Memory B cell (primary cell): ENCODE results near the gene OR2A42.
"Not testable (repeated sequence)": the region's sequence is repeated elsewhere in the genome, so short reads cannot be mapped to it uniquely, and the experiment has no call there.

ENCODE experiments used
- ATAC-seq: fragments of 150-1000 bp; cut with Tn5 transposase; 2 replicates; pipeline ENCODE4 v1.10.0; 2021; ENCODE audit warnings: low read depth, mild to moderate bottlenecking, moderate library complexity
- DNase-seq, 2 donors: peaks; one replicate each; pipeline ENCODE4 v3.0.0; 2022; ENCODE audit warnings: low spot score in 2 of 2
- H3K27ac Mint-ChIP-seq: one replicate; pipeline ENCODE4 v1.8.0; 2022; ENCODE audit warnings: mild to moderate bottlenecking, moderate library complexity, mixed read lengths
- H3K27me3 Mint-ChIP-seq: one replicate; pipeline ENCODE4 v1.8.0; 2022; ENCODE audit warnings: mixed read lengths
- H3K36me3 Mint-ChIP-seq: one replicate; pipeline ENCODE4 v1.8.0; 2022; ENCODE audit warnings: mild to moderate bottlenecking, mixed read lengths
- H3K4me1 Mint-ChIP-seq: one replicate; pipeline ENCODE4 v1.8.0; 2022; ENCODE audit warnings: mixed read lengths
- H3K4me3 Mint-ChIP-seq: one replicate; pipeline ENCODE4 v1.8.0; 2022; ENCODE audit warnings: mild to moderate bottlenecking, moderate library complexity, mixed read lengths
- H3K9me3 Mint-ChIP-seq: one replicate; pipeline ENCODE4 v1.8.0; 2022; ENCODE audit warnings: mixed read lengths

OR2A42 gene

DNA sequence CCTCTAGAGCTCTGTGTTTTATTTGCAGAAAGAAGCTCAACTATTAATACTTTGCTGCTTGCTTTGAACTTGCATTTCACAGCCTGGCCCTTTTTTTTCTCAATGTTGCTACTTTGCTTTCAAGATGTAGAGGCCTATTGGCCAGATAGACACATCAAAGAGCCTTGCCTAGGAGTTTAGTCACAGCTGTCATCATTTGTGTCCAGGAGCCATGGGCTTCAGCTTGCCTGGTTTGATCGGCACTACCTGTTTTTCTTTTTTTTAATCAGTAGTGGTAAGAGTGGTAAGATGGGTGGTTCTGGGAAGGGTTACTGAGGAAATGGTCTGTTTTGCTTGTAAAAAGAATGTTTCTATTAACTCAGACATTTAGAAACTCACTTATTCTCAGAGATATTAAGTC is 37.4 kb downstream of the OR2A42 start:
- not testable (repeated sequence) for H3K36me3 Mint-ChIP-seq, H3K27ac Mint-ChIP-seq, H3K4me3 Mint-ChIP-seq, H3K4me1 Mint-ChIP-seq, H3K9me3 Mint-ChIP-seq, H3K27me3 Mint-ChIP-seq, DNase-seq, ATAC-seq

DNA sequence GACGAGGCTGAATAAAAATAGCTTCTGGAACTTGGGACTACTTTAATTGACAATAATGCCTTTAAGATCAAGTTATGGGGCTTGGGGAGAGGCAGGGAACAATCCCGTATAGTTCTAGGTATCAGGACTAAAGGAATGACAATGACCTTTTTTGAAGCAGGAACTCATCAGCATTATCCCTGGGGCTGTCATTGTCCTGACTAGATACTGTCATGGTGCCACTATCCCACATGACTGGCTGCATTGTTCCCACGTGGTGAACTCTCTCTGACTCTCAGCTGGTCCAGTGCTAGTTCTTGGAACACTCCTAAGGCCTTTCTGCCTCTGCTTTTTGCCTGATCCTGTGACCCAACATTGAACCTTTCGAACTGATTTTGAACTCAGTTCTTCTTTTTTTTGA is 40.5 kb downstream of the OR2A42 start:
- ATAC-seq = not testable (repeated sequence)

DNA sequence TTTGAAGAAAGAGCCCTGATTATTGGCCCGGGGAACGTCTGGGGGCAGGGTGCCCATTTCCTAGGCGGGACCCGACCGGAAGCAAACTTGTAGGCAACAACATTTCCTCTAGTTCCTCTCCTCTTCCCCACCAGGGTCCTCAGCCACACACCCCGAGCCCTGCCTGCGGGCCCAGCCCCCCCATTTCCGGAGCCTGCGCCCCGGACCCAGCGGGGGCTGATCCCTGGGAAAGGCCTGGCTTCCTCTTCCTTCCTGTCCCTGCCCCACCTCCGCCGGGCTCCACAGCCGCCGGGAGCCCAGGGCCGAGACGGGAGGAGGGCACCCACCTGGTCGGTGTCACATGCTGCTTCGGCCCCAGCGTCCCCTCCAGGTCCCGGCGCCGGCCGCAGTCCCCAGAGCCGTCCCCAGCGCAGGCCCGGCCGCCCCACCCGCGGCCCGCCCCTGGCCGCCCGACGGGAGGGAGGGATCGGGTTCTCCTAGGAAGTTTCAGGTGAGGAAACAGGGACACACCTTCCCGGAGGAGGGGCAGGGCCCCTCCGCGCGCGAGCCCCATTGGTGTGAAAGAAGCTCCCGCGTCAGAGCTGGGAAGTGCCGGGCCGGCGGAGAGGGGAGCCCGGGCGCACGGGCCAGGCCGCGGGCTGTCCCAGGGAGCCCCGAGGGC is 44.1 kb downstream of the OR2A42 start, which contains the start of gene ARHGEF35:
Gene ARHGEF35 (minus strand): TSS at position 622 of the 661 bp plus-strand sequence. CDS start 7,450 bp downstream, outside the sequence.
- DNase-seq, H3K27me3 Mint-ChIP-seq: not testable (repeated sequence)

More for the DNA sequence above, 40.5 kb downstream of the OR2A42 start:
- H3K27me3 Mint-ChIP-seq, H3K9me3 Mint-ChIP-seq, H3K27ac Mint-ChIP-seq, H3K4me1 Mint-ChIP-seq, H3K36me3 Mint-ChIP-seq, H3K4me3 Mint-ChIP-seq, DNase-seq: not testable (repeated sequence)

DNA sequence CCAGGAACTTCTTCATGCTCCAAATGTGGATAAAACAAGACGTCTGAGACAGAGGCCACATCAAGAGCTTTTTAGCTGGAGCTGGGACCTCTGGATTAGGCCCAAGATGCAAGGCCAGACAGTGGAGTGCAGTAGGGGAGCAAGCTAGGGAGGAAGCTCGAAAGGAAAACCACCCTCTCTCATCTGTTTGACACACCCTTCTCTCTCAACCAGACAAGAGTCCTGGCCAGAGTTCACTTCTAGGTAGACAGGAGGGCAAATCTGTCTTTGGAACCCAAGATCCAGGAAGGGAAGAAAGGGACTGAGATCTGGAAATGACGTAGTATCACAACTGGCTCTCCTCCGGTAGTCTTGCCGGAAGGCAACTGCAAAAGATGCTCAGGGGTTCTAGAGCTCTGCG is 45.0 kb downstream of the OR2A42 start:
- not testable (repeated sequence) for H3K27me3 Mint-ChIP-seq, DNase-seq, H3K4me3 Mint-ChIP-seq, H3K27ac Mint-ChIP-seq, H3K9me3 Mint-ChIP-seq, ATAC-seq, H3K36me3 Mint-ChIP-seq, H3K4me1 Mint-ChIP-seq

More for the DNA sequence above, 44.1 kb downstream of the OR2A42 start, which contains the start of gene ARHGEF35:
- not testable (repeated sequence) for H3K27ac Mint-ChIP-seq, H3K4me1 Mint-ChIP-seq, H3K9me3 Mint-ChIP-seq, H3K36me3 Mint-ChIP-seq
- peak; percentile 69 for ATAC-seq
- H3K4me3 Mint-ChIP-seq = peak within 1 kb of the TSS; percentile 64

DNA sequence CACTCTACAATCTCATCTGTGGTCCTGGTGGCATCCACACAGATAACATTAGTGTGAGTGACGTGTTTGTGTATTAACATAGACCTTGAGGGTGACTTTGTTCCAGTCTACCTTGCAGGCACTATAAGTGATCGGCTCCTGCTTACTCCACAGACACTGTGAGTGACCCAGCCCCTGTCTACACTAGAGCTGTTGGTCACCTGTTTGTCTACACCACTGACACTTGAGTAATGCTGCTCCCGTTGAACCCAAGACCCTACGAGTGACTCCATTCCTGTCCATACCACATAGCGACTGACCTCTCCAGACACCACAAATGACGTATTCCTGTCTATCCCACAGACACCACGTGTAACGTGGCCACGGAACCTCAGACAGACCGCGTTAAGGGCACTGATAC is 45.6 kb downstream of the OR2A42 start:
- not testable (repeated sequence) for H3K27me3 Mint-ChIP-seq, H3K27ac Mint-ChIP-seq, ATAC-seq

DNA sequence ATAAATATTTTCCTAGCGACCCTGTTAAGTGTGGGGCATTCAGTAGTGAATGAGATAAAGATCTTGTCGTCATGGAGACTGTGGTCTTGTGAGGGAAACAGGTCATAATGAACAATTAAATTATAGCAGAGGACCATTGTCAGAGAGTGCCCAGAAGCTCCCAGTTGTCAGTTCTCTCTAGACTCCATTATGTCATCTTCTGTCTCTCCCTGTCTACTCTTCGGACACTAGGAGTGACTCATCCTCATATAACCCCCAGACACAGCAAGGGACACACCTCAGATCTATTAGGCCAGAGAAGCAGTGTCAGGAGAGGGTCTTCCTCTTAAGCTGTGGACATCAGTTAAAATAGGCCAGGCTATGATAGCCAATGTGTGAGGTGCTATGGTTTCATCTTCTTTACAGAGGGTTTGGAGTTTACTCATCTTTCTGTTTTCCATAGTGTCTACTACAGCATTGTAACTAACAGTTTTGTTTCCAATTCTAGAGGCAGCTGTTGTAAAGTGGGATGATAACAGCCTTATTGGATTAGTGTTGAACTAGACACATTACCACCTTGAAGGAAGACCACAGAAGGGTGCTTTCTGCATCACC is 50.7 kb downstream of the OR2A42 start:
- H3K27me3 Mint-ChIP-seq, H3K9me3 Mint-ChIP-seq, H3K4me3 Mint-ChIP-seq, H3K4me1 Mint-ChIP-seq, ATAC-seq, DNase-seq, H3K36me3 Mint-ChIP-seq, H3K27ac Mint-ChIP-seq: not testable (repeated sequence)

More for the DNA sequence above, 45.6 kb downstream of the OR2A42 start:
- not testable (repeated sequence) for H3K4me1 Mint-ChIP-seq, H3K9me3 Mint-ChIP-seq, DNase-seq, H3K4me3 Mint-ChIP-seq, H3K36me3 Mint-ChIP-seq

DNA sequence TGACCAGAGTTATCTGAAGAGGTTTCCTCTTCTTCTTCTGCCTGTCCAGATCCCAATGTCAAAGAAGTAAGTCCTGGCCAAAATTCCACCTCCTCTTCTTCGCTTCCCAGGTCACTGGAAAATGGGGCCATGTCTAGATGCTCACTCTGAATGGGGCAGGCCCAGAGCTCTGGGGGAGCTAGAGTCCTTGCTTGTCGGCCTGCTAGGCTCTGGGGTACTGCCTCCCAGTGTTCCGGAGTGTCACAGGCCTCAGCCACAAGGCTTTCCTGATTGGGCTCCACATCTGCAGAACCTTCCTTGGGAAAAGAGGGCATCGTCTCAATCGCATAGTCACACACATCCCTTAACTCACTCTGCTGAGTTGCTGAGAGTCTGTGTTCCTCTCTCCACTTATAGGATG is 51.6 kb downstream of the OR2A42 start:
- H3K36me3 Mint-ChIP-seq, H3K9me3 Mint-ChIP-seq, ATAC-seq, H3K27ac Mint-ChIP-seq, H3K4me1 Mint-ChIP-seq, H3K27me3 Mint-ChIP-seq, DNase-seq, H3K4me3 Mint-ChIP-seq: not testable (repeated sequence)

DNA sequence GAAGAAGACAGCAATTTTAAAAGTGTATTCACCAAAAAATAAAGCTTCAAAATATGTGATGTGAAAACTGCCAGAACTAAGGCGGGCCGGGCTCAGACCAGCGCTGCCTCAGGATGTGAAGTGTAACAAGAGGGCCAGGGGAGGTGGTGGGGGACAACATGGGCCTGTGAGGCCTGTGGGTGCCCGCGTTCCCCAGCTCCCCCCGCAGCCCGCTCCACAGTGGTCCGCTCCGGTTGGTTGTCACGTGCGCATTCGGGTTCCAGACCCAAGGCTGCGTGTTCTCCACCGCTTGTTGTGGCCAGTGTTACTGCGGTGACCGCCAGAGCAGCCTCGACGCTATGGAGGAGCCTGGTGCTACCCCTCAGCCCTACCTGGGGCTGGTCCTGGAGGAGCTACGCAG is 56.2 kb downstream of the OR2A42 start, which contains the start of gene CTAGE4:
Gene CTAGE4 (plus strand): TSS at position 301 of the 400 bp plus-strand sequence. CDS start 38 bp downstream, at position 339.
- H3K4me3 Mint-ChIP-seq, H3K27me3 Mint-ChIP-seq, H3K27ac Mint-ChIP-seq, H3K4me1 Mint-ChIP-seq, H3K36me3 Mint-ChIP-seq, H3K9me3 Mint-ChIP-seq, ATAC-seq, DNase-seq: not testable (repeated sequence)

DNA sequence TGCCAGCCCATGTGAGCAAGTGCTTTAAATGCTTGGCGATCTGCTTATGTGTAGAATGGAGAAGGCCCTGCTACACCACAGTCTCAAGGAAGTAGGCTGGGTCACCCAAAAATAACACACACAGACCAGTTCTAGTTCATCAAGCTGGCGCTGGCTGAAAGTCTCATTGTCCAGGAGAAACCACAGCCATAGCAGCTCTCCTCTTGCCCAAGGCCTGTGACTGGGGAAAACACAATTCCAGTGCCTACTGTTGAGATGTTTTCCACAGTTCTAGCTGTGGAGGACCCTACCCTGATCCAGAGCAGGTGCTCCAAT is 60.3 kb downstream of the OR2A42 start:
- H3K36me3 Mint-ChIP-seq, DNase-seq, H3K4me1 Mint-ChIP-seq, H3K27ac Mint-ChIP-seq, H3K27me3 Mint-ChIP-seq, ATAC-seq, H3K4me3 Mint-ChIP-seq, H3K9me3 Mint-ChIP-seq: not testable (repeated sequence)

DNA sequence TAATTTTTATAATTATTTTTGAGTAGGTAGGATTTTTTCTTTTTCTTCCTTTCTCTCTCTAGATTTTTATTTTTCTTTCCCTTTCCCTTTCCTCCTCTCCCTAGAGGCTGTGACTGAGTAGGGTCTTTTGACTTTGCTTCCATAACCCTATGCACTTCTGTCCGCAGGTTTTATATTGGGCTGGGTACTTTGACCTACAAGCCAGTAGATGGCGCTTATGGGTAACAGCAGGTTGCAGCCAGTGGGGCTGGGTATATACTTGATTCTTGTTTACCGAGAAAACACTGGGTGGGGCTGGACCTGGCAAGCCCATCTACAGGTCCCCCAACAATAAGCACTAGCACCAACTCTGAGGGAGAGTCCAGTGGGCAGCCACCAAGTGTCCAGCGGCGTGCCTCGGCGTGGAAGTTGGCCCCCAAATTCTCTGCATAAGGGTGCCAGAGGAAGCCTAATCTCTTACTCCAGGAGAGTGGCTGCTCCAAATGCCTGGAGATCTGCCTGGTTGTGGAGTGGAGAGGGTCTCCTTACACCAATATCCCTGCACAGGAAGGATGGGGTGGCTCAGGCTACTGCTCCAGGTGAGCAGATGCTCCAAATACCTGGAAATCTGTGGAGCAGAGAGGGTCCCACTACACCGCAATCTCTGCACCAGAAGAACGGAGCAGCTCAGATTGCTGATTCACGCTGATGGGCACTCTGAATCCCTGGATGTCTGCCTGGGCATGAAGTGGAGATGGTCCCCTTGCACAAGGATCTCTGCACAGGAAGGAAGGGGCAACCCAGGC is 60.8 kb downstream of the OR2A42 start:
- not testable (repeated sequence) for H3K9me3 Mint-ChIP-seq, H3K27me3 Mint-ChIP-seq, H3K4me1 Mint-ChIP-seq, H3K27ac Mint-ChIP-seq, H3K36me3 Mint-ChIP-seq, H3K4me3 Mint-ChIP-seq
- peak in 1 of 2 donors; percentile 24 for DNase-seq
- peak; percentile 92 for ATAC-seq
